ENCODE results near the gene ANKRD11.
"Not testable (repeated sequence)": the region's sequence is repeated elsewhere in the genome, so short reads cannot be mapped to it uniquely, and the experiment has no call there.

ANKRD11 gene

GRCh38 chr16:89256651-89257254 lies 233.6 kb downstream of the ANKRD11 start:
- DNase-seq = no peak

DNA sequence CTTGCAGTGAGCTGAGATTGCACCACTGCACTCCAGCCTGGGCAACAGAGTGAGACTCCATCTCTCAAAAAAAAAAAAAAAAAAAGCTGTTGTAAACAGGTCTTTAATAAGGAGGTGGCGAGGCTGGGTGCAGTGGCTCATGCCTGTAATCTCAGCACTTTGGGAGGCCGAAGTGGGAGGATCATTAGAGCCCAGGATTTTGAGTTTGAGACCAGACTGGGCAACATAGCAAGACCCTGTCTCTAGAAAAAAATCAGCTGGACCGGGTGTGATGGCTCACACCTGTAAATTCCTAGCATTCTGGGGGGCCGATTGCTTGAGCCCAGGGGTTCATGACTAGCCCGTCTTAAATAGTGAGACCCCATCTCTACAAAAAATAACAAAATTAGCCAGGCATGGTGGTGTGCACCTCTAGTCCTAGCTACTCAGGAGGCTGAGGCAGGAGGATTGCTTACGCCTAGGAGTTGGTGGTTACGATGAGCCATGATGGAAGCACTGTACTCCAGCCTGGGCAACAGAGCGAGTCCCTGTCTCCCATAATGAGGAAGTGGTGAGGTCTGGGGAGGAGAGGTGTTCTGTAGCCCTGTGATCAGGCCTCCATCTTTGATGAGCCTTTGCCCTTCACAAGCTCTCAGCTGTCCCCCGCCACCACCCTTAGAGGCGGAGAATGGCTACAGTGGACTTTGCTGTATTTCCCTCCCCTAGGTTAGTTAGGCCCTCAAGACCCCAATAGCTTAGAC lies 236.6 kb downstream of the ANKRD11 start:
- no peak for DNase-seq

DNA sequence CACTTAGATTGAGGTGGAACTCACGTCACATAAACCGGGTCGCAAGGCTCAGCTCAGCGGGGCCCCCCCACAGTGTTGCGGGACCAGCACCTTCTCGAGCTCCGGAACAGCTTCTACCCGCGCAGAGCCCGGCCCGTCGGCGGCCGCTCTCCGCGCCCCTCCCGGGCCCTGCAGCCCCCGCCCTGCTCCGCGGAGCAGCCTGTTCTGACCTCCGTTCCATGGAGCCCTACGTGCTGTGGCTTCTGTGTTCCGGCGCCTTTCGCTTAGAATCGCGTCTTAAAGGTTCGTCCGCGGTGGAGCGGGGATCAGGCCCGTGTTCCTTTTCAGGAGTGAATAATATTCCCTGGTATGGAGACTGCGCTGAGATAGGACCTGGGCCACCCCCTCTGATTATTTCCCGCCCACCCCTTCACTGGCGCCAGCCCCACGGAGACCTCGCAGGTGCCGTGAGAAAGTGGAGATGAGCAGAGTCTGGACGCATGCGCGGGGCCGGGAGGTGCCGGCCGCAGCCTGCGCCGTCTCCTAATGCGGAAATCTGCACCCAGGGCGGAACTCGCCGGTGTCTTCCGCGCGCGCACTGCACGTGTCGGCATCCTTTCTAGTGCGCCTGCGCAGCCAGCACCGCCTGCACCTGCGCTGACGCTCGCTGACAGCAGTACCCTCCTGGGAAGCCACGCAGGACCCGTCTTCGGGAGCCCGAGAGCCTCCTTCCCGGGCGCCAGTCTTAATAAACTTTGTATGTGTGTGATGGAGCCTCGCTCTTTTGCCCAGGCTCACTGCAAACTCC lies 242.0 kb downstream of the ANKRD11 start:
- no peak for DNase-seq

GRCh38 chr16:89247734-89248075 lies 242.7 kb downstream of the ANKRD11 start:
- not testable (repeated sequence) for DNase-seq

DNA sequence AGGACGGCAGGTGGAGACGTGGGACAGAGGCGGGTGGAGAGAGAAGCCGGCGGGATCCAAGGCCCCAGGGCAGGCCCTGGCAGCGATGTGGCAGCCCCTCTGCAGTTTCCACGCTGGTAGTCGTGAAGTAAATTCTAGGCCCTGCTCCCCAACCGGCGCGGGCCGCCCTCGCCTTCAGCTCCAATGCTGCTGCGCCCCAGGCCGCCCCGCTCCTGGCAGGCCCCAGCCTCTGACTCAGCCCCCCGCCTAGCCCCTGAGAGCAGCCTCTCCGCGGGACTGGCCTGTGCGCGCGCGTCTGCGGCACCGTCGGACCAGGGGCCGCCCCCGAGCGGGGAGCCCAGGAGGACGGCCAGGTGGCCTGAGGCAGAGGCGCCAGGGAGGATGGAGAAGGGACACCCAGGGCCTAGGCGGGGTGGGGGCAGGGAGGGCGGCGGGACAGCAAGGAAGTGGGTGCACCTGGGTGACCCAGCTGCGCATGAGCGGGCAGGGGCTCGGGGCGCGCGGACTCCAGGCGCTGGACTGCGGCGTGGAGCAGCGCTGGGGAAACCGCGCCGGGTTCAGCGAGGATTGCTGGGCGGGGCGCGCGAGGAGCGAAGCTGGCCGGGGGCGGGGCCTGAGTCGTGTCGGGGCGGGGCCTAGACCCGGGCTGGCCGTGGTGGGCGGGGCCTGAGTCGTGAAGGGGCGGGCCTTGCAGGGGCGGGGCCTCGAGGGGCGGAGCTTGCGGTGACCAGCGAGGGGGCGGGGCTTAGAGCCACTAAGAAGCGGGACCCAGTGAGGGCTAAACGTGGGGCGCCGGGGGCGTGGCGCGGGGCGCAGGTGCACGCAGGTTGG lies 243.2 kb downstream of the ANKRD11 start:
- peak; percentile 86 for DNase-seq

DNA sequence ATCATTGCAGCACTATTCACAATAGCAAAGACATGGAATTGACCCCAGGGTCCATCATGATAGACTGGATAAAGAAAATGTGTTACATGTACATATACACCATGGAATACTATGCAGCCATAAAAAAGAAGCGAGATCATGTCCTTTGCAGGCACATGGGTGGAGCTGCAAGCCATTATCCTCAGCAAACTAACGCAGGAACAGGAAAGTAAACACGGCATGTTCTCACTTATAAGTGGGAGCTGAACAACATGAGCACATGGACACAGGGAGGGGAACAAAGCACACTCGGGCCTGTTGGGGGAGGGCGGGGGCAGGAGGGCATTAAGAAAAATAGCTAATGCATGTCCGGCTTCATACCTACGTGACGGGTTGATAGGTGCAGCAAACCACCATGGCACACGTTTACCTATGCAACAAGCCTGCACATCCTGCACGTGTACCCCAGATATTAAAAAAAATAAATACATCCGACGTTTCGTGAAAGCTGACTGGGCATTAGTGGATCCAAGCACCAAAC lies 243.9 kb downstream of the ANKRD11 start:
- DNase-seq = no peak

GRCh38 chr16:89244754-89245153 lies 245.6 kb downstream of the ANKRD11 start:
- DNase-seq = no peak

DNA sequence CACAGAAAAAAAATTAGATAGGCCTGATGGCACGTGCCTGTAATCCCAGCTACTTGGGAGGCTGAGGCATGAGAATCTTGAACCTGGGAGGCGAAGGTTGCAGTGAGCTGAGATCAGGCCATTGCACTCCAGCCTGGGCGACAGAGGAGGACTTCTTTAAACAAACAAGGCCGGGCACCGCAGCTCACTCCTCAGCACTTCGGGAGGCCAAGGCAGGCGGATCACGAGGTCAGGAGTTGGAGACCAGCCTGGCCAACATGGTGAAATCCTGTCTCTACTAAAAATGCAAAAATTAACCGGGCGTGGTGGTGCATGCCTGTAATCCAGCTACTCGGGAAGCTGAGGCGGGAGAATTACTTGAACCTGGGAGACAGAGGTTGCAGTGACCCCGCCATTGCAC lies 246.1 kb downstream of the ANKRD11 start:
- not testable (repeated sequence) for DNase-seq

GRCh38 chr16:89243664-89244063 lies 246.7 kb downstream of the ANKRD11 start:
- no peak for DNase-seq

DNA sequence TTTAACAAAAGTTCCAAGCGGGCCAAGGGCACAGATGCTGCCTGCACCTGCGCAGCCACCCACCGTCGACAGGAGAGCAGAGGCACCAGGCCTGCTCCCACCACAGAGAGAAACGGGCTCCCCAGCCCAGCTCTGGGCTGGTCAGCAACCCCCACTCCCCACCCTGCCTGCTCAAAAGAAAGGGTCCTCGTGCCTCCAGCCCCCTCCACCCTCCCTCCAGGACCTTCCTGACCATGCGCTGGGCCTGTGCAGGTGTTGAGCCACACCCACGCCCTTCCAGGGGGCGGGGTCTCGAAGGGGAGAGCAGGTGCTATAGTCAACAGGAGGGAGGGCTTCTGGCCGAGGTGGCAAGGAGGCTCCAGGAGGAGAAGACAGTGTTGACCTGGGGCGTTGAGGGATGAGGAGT lies 247.6 kb downstream of the ANKRD11 start:
- no peak for DNase-seq

DNA sequence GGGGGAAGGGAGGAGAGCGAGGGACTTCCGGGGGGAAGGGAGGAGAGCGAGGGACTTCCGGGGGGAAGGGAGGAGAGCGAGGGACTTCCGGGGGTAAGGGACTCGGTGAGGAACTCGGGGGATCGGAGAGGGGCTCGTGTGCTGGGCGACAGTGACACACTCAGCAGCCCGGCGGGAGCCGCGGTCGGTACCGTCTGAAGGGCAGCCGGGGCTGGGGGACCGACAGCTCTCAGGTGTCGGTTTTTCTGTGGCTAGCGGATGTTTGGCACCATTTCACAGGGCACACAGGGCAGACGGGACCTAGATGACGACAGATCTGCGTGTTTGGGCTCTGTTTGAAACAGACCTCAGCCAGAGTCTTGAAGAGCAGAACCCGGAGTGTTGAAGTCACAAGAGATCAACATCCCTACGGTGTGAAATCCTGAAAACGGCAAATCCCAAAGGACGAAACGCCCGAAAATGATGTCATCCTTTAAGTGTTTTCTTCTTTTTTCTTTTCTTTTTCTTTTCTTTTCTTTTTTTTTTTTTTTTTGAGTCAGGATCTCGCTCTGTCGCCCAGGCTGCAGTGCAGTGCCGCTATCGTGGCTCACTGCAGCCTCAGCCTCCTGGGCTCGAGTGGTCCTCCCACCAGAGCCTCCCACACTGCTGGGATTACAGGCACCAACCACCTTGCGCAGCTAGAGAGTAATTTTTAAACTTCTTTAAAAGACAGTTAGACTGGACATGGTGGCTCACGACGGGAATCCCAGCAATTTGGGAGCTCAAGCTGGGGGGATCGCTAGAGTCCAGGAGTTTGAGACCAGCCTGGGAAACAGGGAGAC lies 249.0 kb downstream of the ANKRD11 start:
- peak; percentile 83 for DNase-seq

DNA sequence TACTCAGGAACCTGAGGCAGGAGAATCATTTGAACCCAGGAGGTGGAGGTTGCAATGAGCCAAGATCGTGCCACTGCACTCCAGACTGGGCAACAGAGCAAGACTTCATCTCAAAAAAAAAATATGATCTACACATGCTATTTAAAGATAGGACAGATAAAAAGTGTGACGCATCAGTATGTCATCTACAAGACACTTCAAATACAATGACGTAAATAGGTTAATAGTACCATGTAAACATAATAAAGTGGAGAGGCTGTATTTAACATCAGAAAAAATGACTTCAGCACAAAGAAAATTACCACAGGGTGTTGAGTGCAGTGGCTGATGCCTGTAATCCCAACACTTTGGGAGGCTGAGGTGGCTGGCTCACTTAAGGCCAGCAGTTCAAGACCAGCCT lies 252.6 kb downstream of the ANKRD11 start:
- no peak for DNase-seq

DNA sequence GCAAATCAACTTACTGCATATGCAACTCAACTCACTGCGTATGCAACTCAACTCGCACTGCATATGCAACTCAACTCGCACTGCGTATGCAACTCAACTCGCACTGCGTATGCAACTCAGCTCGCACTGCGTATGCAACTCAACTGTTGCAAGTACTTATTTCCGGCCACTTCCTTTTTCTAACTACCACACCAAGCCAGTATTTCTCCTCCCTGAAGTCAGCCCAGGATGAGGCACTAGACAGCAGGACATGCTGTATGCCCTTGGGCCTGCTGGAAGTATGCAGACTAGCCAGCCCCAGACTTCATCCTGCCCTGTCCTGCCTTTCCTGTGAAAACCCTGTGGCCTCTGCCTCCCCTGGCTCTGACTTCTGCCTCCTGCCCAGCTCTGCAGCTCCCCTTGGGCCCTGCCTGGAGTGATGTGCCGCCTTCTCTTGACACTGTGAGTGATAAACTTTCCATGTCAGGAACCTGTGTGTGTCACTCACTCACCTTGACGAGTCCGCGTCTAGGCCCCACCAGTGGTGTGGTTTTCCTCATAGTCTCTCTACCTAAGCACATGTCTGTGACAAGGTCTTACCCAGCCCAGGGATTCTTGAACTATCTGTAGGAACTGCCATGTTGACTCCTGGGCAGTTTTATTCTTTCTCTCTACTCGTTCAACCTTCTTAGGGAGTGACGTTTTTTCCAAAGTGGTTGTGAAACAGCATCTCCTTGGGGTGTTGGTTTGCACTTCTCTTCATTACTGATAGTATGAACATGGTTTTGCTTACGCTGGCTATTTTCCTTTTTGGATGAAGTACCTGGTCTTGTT lies 256.5 kb downstream of the ANKRD11 start:
- DNase-seq = no peak

DNA sequence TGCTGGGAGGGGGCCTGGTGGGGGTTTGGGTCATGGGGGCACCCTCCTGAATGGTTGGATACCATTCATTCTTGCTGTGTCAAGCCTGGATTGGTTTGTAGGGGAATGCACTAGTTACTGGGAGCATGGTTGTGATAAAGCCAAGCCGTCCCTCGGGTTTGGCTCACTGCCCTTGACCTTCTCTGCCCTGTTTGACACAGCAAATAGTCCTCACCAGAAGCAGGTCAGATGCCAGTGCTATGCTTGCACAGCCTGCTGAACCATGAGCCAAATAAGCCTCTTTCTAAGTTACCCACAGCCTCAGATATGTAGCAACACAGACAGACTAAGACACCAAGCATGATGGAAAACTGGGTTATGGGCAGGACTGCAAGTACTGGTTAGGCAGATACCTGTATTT lies 258.3 kb downstream of the ANKRD11 start:
- DNase-seq = no peak

DNA sequence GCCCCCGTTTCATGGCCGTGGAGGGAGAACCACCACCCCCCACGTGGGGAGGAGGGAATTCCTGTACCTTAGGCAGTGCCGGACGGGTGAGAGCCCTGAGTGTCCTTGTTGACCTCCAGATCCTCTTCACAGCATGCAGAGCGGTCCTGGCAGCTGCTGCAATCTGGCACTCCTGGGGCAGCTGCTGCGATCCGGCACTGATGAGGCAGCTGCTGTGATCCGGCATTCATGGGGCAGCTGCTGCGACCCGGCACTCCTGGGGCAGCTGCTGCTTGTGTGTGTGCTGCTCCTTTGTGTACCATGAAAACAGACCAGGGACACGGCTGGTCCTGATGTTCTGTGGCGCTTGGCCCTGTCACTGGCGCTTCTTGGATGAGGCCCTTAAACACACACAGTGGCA lies 260.1 kb downstream of the ANKRD11 start:
- peak; percentile 75 for DNase-seq

GRCh38 chr16:89224665-89225064 lies 265.7 kb downstream of the ANKRD11 start:
- DNase-seq = no peak

DNA sequence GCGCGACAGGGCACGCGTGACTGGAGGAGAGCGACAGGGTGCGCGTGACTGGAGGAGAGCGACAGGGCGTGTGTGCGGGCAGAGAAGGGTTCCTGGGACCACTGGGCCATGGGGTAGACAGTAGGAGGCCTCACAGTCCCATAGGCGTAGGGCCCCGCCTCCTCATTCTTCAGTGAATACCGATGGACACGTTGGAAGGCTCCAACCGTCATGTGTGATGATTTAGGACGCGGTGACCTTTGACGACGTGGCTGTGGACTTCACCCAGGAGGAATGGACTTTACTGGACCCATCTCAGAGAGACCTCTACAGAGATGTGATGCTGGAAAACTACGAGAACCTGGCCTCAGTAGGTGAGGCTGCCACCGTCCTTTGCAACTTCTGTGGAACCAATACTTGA lies 267.4 kb downstream of the ANKRD11 start:
- DNase-seq = no peak

DNA sequence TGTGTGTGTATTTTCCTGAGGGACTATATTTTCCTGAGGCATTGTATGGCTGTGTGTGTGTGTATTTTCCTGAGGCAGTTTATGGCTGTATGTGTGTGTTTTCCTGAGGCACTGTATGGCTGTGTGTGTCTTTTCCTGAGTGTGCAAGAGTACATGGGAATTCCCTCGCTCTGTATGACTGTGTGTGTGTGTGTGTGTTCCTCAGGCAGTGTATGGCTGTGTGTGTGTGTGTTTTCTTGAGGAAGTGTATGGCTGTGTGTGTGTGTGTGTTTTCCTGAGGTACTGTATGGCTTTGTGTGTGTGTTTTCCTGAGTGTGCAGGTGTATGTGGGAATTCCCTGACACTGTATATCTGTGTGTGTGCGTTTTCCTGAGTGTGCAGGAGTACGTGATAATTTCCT lies 268.8 kb downstream of the ANKRD11 start:
- no peak for DNase-seq

GRCh38 chr16:89219365-89219764 lies 271.0 kb downstream of the ANKRD11 start:
- DNase-seq = no peak
